Heart left ventricle (tissue), 16 donors: ENCODE data around the gene RBM38. TPM values are rescaled to one million over a fixed set of nuclear protein-coding genes. Genes with fewer than 3 reads are reported as not detected.

Experiments used
- ATAC-seq, 4 donors: fragments of 200-7000 bp; cut with Tn5 transposase; one replicate each; pipeline ENCODE4 v1.9.1; 2020 to 2022; ENCODE audit warnings: moderate library complexity in 4 of 4, mild to moderate bottlenecking in 3 of 4, moderate number of reproducible peaks in 1 of 4
- DNase-seq, 5 donors: peaks; one replicate each; pipeline ENCODE4 v3.0.0-alpha.2; 2020
- H3K27ac ChIP-seq, 12 donors: fragments of 200-600 bp; sonication (generic) in 4 of 12; one replicate each; pipeline versions ENCODE4 v1.5.0 to v1.8.0; 2016 to 2022; ENCODE audit warnings: mild to moderate bottlenecking in 2 of 12
- H3K27me3 ChIP-seq, 9 donors: fragments of 200-600 bp; sonication (generic) in 2 of 9; one replicate each; pipeline versions ENCODE4 v1.5.1 to v1.8.0; 2016 to 2022; ENCODE audit warnings: mild to moderate bottlenecking in 3 of 9
- H3K36me3 ChIP-seq, 9 donors: fragments of 200-600 bp; sonication (generic) in 2 of 9; one replicate each; pipeline versions ENCODE4 v1.5.0 to v1.8.0; 2018 to 2022; ENCODE audit warnings: mild to moderate bottlenecking in 2 of 9
- H3K4me1 ChIP-seq, 12 donors: fragments of 200-600 bp; sonication (generic) in 4 of 12; one replicate each; pipeline versions ENCODE4 v1.5.0 to v1.8.0; 2016 to 2022; ENCODE audit warnings: mild to moderate bottlenecking in 3 of 12
- H3K4me3 ChIP-seq, 12 donors: fragments of 200-600 bp; sonication (generic) in 4 of 12; one replicate each; pipeline versions ENCODE4 v1.5.0 to v1.8.0; 2017 to 2022; ENCODE audit warnings: mild to moderate bottlenecking in 9 of 12, moderate library complexity in 4 of 12
- H3K9me3 ChIP-seq, 12 donors: fragments of 200-600 bp; sonication (generic) in 4 of 12; one replicate each; pipeline versions ENCODE4 v1.5.0 to v1.8.0; 2016 to 2022; ENCODE audit warnings: mild to moderate bottlenecking in 1 of 12
- CTCF ChIP-seq, 12 donors: fragments of 200-600 bp; sonication (generic) in 4 of 12; IDR thresholded peaks; one replicate each; pipeline versions ENCODE4 v1.5.0 to v1.8.0; 2018 to 2022; ENCODE audit warnings: antibody characterized with exemption in 12 of 12, mild to moderate bottlenecking in 5 of 12
- POLR2A ChIP-seq, 2 donors: fragments of 450-650 bp; IDR thresholded peaks; one replicate each; pipeline ENCODE4 v1.6.1; 2017; ENCODE audit warnings: antibody characterized with exemption in 2 of 2, mild to moderate bottlenecking in 2 of 2, moderate library complexity in 2 of 2
- WGBS, 4 donors: extraction: QIAGEN DNeasy Blood & Tissue Kit in 2 of 4; methylation state at CpG; one replicate each; pipeline versions ENCODE4 v1.1.5 to v1.1.7; 2013 to 2018; 5-methylcytosine and 5-hydroxymethylcytosine counted together
- intact Hi-C, 10 donors: fragments of 100-400 bp; cut with DNase I; formaldehyde crosslinking; loops; one replicate each; pipeline versions ENCODE4 v1.11.1 to v1.14.2; 2022
- polyA plus RNA-seq, 2 donors: library from polyadenylated mRNA; stranded (reverse); fragments of 200-250 nt; gene quantifications; one replicate each; pipeline ENCODE4 v1.2.3, GENCODE V29; 2013
- total RNA-seq, 9 donors: library from RNA; depleted of rRNA in 2 of 9; stranded (reverse); fragments of >200 nt in 2 of 9; fragmentation: NEBNext Ultra II Directional in 3 of 9; extraction: Animal tissue kit (Norgen Biotek cat#: 25700) in 3 of 9; gene quantifications; one replicate each; pipeline versions ENCODE4 v1.1.0 to v1.2.4, GENCODE V29; 2016 to 2023
- donor health status: ischemic (EF 13 %, LVEDD 7.1; RV severe dilation, severe dysfunction).
- donor health status: healthy with polysubstance abuse.
- donor health status: DM: no; HTN: yes; CAD: no.
- donor health status: DM: no; HTN: no; CAD: no.
- donor health status: ischemic (EF 25% LVEDD 6.9; RV normal size, moderate dysfunction).
- donor health status: ischemic (EF 25% LVEDD 5.7; RV mildly dilated, moderate dysfunction).
- donor health status: healthy.
- donor health status: DM: yes; HTN: yes; CAD: no.
- donor health status: ischemic (EF 35%, LVEDD 5.7; RV mildly dilated, moderate dysfunction).
- donor health status: nonischemic (EF 11% LVEDD 7.7; RV severe dilation, severe dysfunction).
- donor health status: DM: yes; HTN: yes; CAD: no.
- donor health status: PGD.
- donor health status: ischemic (EF 29% LVEDD 5.4; RV normal size, mild dysfunction).
- donor health status: nonischemic (EF 23%, LVEDD 6.1; RV moderate dilation, normal function).

The RBM38 gene
- total and polyA plus RNA-seq, 11 donors: 45.6 to 112 (median 68.5) TPM

GRCh38 chr20:57385940-57386339, 5.3 kb upstream of the RBM38 start:
- Histone ChIP-seq H3K36me3 (peaks cover 0 to 12% (median 3%) of the 10 kb centered on the region in 9 donors), H3K27ac (no peak overlapping the region), H3K9me3 (peaks cover 0 to 5% (median 0%) of the 10 kb centered on the region in 12 donors), H3K4me3 (no peak overlapping the region), H3K27me3 (no peaks in the 10 kb centered on the region), H3K4me1 (peaks cover 0 to 38% (median 26%) of the 10 kb centered on the region in 12 donors)
- ATAC-seq (no peak), DNase-seq (peak in 1 of 5 donors; percentile 44)
- TF ChIP-seq POLR2A (IDR thresholded peaks at IDR 0.05): no peak
- TF ChIP-seq CTCF (IDR thresholded peaks at IDR 0.05): no peak
- intact Hi-C loops: loop anchor here in 6 of 10 donors (10.0 kb wide), 3 partner anchors 209 to 829 kb away; no protein-coding TSS in a partner anchor
- 93 to 100% (median 98%) methylated on average over 4 to 6 of the region's 6 CpGs for WGBS, 4 donors

- Histone ChIP-seq H3K27me3 (no peaks in the 10 kb centered on the region), H3K4me3 (no peak overlapping the region), H3K36me3 (peaks cover 0 to 12% (median 0%) of the 10 kb centered on the region in 9 donors), H3K9me3 (peaks cover 0 to 5% (median 0%) of the 10 kb centered on the region in 12 donors), H3K27ac (no peak overlapping the region), H3K4me1 (peaks cover 0 to 42% (median 26%) of the 10 kb centered on the region in 12 donors)
- intact Hi-C loops: loop anchor here in 6 of 10 donors (10.0 kb wide), 3 partner anchors 208 to 828 kb away; no protein-coding TSS in a partner anchor
- ATAC-seq (no peak), DNase-seq (peak in 1 of 5 donors; percentile 18)
- TF ChIP-seq CTCF (IDR thresholded peaks at IDR 0.05): no peak
- no peak for TF ChIP-seq POLR2A (IDR thresholded peaks at IDR 0.05)
- 93 to 96% (median 96%) methylated on average over 4 of the region's 4 CpGs for WGBS, 4 donors
These were observed 4.4 kb upstream of the RBM38 start for GRCh38 chr20:57386762-57387161.

- intact Hi-C loops: loop anchor here in 6 of 10 donors (10.0 kb wide), 3 partner anchors 207 to 827 kb away; no protein-coding TSS in a partner anchor
- H3K4me1 ChIP-seq: peaks cover 0 to 49% (median 28%) of the 10 kb centered on the region in 12 donors
- H3K4me3 ChIP-seq: no peak overlapping the region
- no peak overlapping the region for H3K27ac ChIP-seq
- H3K36me3 ChIP-seq: peaks cover 0 to 12% (median 0%) of the 10 kb centered on the region in 9 donors
- TF ChIP-seq CTCF (IDR thresholded peaks at IDR 0.05) (no peak), POLR2A (IDR thresholded peaks at IDR 0.05) (no peak)
- 89 to 96% (median 94%) methylated on average over 8 of the region's 8 CpGs for WGBS, 4 donors
- peaks cover 0 to 5% (median 0%) of the 10 kb centered on the region in 12 donors for H3K9me3 ChIP-seq
- DNase-seq: no peak
- no peaks in the 10 kb centered on the region for H3K27me3 ChIP-seq
- ATAC-seq: no peak
These were observed 3.7 kb upstream of the RBM38 start for GRCh38 chr20:57387463-57387862.

GRCh38 chr20:57387945-57388371, 3.2 kb upstream of the RBM38 start:
- peaks cover 0 to 12% (median 0%) of the 10 kb centered on the region in 9 donors for H3K36me3 ChIP-seq
- H3K27me3 ChIP-seq: no peaks in the 10 kb centered on the region
- intact Hi-C loops: loop anchor here in 6 of 10 donors (10.0 kb wide), 3 partner anchors 207 to 827 kb away; no protein-coding TSS in a partner anchor
- peaks cover 0 to 5% (median 0%) of the 10 kb centered on the region in 12 donors for H3K9me3 ChIP-seq
- no peak overlapping the region for H3K27ac ChIP-seq
- 82 to 91% (median 88%) methylated on average over 7 of the region's 7 CpGs for WGBS, 4 donors
- DNase-seq: peak in 1 of 5 donors; percentile 21
- H3K4me1 ChIP-seq: peaks cover 0 to 54% (median 32%) of the 10 kb centered on the region in 12 donors
- H3K4me3 ChIP-seq: no peak overlapping the region
- TF ChIP-seq CTCF (IDR thresholded peaks at IDR 0.05): no peak
- no peak for TF ChIP-seq POLR2A (IDR thresholded peaks at IDR 0.05)
- no peak for ATAC-seq
